Stimulated activated naive CD8-positive, alpha-beta T cell treated with anti-CD3 and anti-CD28 coated beads, Interleukin-15, amount 100 ng/mL, for 72 hours (primary cell): ENCODE data around the gene CMSS1.
"Not testable (repeated sequence)": the region's sequence is repeated elsewhere in the genome, so short reads cannot be mapped to it uniquely, and the experiment has no call there.

ENCODE experiments used
- ATAC-seq: fragments of 150-1000 bp; cut with Tn5 transposase; 2 replicates; pipeline ENCODE4 v1.10.0; 2021; ENCODE audit warnings: mild to moderate bottlenecking, moderate library complexity
- DNase-seq, 2 donors: peaks; one replicate each; pipeline ENCODE4 v3.0.0; 2021 to 2022
- H3K27ac Mint-ChIP-seq, 2 donors: one replicate each; pipeline ENCODE4 v1.8.0; 2022; ENCODE audit warnings: mild to moderate bottlenecking in 2 of 2, mixed read lengths in 2 of 2, moderate library complexity in 2 of 2
- H3K27me3 Mint-ChIP-seq: one replicate; pipeline ENCODE4 v1.8.0; 2022; ENCODE audit warnings: mixed read lengths
- H3K4me1 Mint-ChIP-seq: one replicate; pipeline ENCODE4 v1.8.0; 2022; ENCODE audit warnings: mild to moderate bottlenecking, mixed read lengths
- H3K4me3 Mint-ChIP-seq, 2 donors: one replicate each; pipeline ENCODE4 v1.8.0; 2022; ENCODE audit warnings: mild to moderate bottlenecking in 2 of 2, mixed read lengths in 2 of 2, moderate library complexity in 1 of 2
- H3K9me3 Mint-ChIP-seq, 2 donors: one replicate each; pipeline ENCODE4 v1.8.0; 2022; ENCODE audit warnings: mixed read lengths in 2 of 2

The CMSS1 gene

DNA sequence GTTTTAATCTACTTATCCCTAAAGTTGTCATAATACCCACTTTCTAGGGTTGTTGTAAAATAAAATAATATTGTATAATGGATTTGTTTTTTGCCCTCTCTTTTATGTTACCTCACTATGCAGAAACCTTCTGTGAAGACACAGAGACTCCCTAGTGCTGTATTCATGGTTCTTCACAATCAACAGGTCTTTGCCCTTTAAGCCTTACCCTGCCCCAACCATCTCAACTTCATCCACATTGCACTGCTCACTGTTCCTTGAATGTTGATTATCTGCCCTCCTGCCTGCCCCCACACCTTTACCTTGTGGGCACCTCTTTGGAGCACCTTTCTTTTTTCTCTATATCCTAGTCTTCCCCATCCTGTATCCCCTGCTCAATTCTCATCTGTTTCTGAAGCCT lies 21.1 kb downstream of the CMSS1 start:
- DNase-seq (no peak), ATAC-seq (no peak)
- H3K9me3 Mint-ChIP-seq: no peaks in the 10 kb centered on the region
- H3K27ac Mint-ChIP-seq: no peak overlapping the region
- peaks cover 6% of the 10 kb centered on the region for H3K4me1 Mint-ChIP-seq
- no peaks in the 10 kb centered on the region for H3K27me3 Mint-ChIP-seq
- no peak overlapping the region for H3K4me3 Mint-ChIP-seq

- ATAC-seq (peak; percentile 79), DNase-seq (no peak)
- H3K27ac Mint-ChIP-seq: no peak overlapping the region
- H3K4me1 Mint-ChIP-seq: peaks cover 9% of the 10 kb centered on the region
- H3K9me3 Mint-ChIP-seq: no peaks in the 10 kb centered on the region
- H3K4me3 Mint-ChIP-seq: no peak overlapping the region
- H3K27me3 Mint-ChIP-seq: no peaks in the 10 kb centered on the region
These were observed 22.0 kb downstream of the CMSS1 start for GRCh38 chr3:99839613-99840012.

DNA sequence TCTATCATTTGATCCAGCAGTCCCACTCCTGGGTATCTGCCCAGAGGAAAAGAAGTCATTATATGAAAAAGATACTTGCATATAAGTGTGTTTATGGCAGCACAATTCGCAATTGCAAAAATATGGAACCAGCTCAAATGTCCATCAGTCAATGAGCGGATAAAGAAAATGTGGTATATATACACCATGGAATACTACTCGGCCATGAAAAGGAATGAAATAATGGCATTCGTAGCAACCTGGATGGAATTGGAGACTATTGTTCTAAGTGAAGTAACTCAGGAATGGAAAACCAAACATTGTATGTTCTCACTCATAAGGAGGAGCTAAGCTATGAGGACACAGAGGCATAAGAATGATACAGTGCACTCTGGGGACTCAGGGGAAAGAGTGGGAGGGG lies 24.3 kb downstream of the CMSS1 start:
- not testable (repeated sequence) for H3K27ac Mint-ChIP-seq, H3K9me3 Mint-ChIP-seq, ATAC-seq, DNase-seq, H3K27me3 Mint-ChIP-seq, H3K4me3 Mint-ChIP-seq
- peaks cover 29% of the 10 kb centered on the region for H3K4me1 Mint-ChIP-seq

DNA sequence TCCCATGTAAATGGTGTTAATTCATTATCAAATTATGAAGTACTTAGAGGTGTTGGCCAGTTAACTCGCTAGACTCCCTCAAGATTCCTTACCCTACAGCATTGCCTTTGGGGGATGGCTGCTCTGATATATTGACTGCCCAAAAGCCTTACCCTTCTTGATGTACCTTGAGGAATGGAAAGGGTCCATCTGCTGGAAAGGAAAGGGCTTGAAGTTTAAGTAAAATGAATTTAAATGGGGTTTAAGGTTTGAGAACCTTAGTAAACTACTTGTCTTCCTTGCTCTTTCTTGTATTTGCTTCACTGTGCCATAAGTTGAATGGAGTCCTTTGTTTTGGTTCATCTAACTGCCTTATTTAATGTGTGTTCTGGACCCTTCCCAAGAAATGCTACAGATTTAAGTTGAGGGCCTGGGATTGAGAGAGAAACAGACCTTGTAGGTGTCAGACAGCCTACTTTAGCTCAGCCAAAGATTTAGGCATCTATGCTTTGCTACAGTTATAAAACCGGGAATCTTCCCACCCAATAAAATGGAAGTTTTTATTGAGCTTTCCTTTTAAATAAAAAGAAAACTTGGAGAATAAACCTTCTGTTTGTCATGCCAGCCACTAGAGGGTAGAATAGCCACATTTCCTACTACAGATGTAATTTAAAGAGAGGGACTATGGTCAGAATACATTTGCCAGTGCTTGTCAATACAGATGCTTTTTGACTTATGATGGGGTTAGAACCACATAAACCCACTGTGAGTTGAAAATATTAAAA lies 25.3 kb downstream of the CMSS1 start:
- ATAC-seq (peak; percentile 62), DNase-seq (no peak)
- H3K27me3 Mint-ChIP-seq: no peaks in the 10 kb centered on the region
- no peaks in the 10 kb centered on the region for H3K9me3 Mint-ChIP-seq
- peaks cover 29% of the 10 kb centered on the region for H3K4me1 Mint-ChIP-seq
- H3K27ac Mint-ChIP-seq: no peak overlapping the region
- no peak overlapping the region for H3K4me3 Mint-ChIP-seq

GRCh38 chr3:99843590-99844258 lies 26.1 kb downstream of the CMSS1 start:
- H3K9me3 Mint-ChIP-seq: no peaks in the 10 kb centered on the region
- H3K27me3 Mint-ChIP-seq: no peaks in the 10 kb centered on the region
- no peak overlapping the region for H3K4me3 Mint-ChIP-seq
- DNase-seq (no peak), ATAC-seq (peak; percentile 29)
- peaks cover 29% of the 10 kb centered on the region for H3K4me1 Mint-ChIP-seq
- H3K27ac Mint-ChIP-seq: no peak overlapping the region

GRCh38 chr3:99845331-99845730 lies 27.7 kb downstream of the CMSS1 start:
- H3K27me3 Mint-ChIP-seq: no peaks in the 10 kb centered on the region
- no peaks in the 10 kb centered on the region for H3K9me3 Mint-ChIP-seq
- DNase-seq (no peak), ATAC-seq (no peak)
- H3K4me3 Mint-ChIP-seq: no peak overlapping the region
- peak overlapping the region in 1 of 2 donors; percentile 44 for H3K27ac Mint-ChIP-seq
- peaks cover 29% of the 10 kb centered on the region for H3K4me1 Mint-ChIP-seq

DNA sequence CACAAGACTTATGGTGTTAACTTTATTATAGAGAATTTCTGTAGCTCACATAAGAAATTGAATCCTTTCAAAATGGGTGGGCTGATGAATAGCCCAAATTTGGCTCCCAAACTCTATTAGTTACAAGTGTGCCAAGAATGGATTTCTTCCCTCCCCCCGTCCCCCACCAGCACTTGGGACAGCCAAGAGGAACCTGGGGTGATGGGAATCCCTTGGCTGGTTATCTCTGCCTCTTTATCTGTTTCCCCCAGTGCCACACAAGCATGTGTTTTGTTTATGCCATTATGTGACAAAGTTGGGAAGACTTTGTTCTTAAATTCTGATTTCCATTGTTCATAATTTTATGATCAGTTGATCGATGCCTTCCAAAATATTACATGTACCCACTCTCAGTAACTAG lies 28.3 kb downstream of the CMSS1 start:
- H3K9me3 Mint-ChIP-seq: no peaks in the 10 kb centered on the region
- DNase-seq (no peak), ATAC-seq (no peak)
- H3K27me3 Mint-ChIP-seq: no peaks in the 10 kb centered on the region
- H3K4me3 Mint-ChIP-seq: no peak overlapping the region
- H3K27ac Mint-ChIP-seq: peak overlapping the region in 1 of 2 donors; percentile 49
- peaks cover 29% of the 10 kb centered on the region for H3K4me1 Mint-ChIP-seq

GRCh38 chr3:99846477-99847160 lies 29.0 kb downstream of the CMSS1 start:
- DNase-seq (no peak), ATAC-seq (no peak)
- H3K4me1 Mint-ChIP-seq: peaks cover 29% of the 10 kb centered on the region
- no peak overlapping the region for H3K4me3 Mint-ChIP-seq
- H3K9me3 Mint-ChIP-seq: no peaks in the 10 kb centered on the region
- no peak overlapping the region for H3K27ac Mint-ChIP-seq
- no peaks in the 10 kb centered on the region for H3K27me3 Mint-ChIP-seq

- Mint-ChIP-seq H3K9me3 (no peaks in the 10 kb centered on the region), H3K27ac (no peak overlapping the region), H3K27me3 (no peaks in the 10 kb centered on the region), H3K4me3 (no peak overlapping the region), H3K4me1 (peaks cover 23% of the 10 kb centered on the region)
- no peak for ATAC-seq
- DNase-seq: no peak
These were observed 30.8 kb downstream of the CMSS1 start for GRCh38 chr3:99848433-99848832.

DNA sequence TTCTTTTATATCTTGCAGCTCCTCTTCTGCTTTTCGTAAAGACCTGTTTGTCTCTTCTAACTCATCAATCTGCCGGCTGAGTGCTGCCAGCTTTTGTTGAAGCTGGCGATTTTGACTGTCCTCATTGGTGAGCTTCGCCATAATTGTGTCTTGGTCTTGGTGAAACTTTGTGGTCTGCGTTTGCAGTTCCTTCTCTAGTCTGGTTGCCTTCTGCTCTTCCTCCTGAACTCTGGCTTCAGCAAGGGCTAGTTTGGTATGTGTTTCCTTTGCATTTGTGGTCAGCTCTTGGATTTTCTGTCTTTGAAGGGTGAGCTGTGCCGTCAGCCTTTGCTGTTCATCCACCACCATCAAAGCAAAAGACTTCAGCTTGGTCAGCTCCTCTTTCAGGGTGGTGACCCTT lies 32.9 kb downstream of the CMSS1 start:
- DNase-seq (no peak), ATAC-seq (no peak)
- Mint-ChIP-seq H3K27ac (no peak overlapping the region), H3K9me3 (no peaks in the 10 kb centered on the region), H3K27me3 (no peaks in the 10 kb centered on the region), H3K4me3 (no peak overlapping the region), H3K4me1 (peaks cover 10% of the 10 kb centered on the region)

DNA sequence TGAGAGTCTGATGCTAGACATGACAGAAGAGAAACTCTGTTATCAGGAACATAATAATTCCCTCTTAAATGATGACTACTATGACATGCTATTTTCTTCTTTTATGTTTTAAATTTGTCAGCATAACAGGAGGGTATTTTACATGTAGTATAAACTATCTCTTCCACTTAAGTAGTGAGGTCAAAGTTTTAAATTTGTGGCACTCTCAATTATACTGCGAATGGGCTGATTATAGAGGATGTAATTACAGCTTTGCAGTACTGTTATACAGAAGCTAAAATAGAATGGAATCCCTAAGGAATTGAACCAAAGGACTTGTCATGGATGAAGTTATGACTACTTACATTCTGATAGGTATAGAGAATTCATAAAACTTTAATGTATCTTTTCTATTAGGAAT lies 34.3 kb downstream of the CMSS1 start:
- no peaks in the 10 kb centered on the region for H3K9me3 Mint-ChIP-seq
- no peaks in the 10 kb centered on the region for H3K4me1 Mint-ChIP-seq
- H3K4me3 Mint-ChIP-seq: no peak overlapping the region
- DNase-seq (no peak), ATAC-seq (no peak)
- H3K27ac Mint-ChIP-seq: no peak overlapping the region
- H3K27me3 Mint-ChIP-seq: no peaks in the 10 kb centered on the region

GRCh38 chr3:99852851-99853250 lies 35.2 kb downstream of the CMSS1 start:
- no peak for DNase-seq
- no peak overlapping the region for H3K27ac Mint-ChIP-seq
- no peaks in the 10 kb centered on the region for H3K4me1 Mint-ChIP-seq
- H3K27me3 Mint-ChIP-seq: no peaks in the 10 kb centered on the region
- no peak for ATAC-seq
- no peaks in the 10 kb centered on the region for H3K9me3 Mint-ChIP-seq
- H3K4me3 Mint-ChIP-seq: no peak overlapping the region

DNA sequence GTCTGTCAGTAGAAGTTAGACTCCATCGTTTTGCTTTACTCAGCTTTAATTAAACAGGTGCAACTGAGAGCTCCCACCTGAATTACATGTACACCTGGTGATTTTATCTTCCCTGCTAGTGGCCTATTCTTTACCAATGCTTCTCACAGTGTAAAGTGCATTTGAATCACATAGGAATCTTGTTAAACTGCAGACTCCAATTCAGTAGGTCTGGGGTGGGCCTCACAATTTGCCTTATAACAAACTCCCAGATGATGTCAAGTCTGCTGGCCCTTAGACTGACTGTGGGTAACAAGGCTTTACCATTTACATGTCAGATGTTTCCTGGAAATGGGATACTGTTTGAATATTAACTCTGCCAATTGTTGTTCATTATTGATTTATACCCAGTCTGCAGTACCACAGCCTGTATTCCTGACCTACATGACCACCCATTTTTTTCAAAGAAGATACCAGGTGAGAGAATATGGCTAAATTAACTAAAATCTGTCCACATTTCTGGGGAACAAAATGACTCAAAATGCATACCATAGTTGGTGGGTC lies 37.2 kb downstream of the CMSS1 start:
- DNase-seq: no peak

GRCh38 chr3:99855900-99856299 lies 38.2 kb downstream of the CMSS1 start:
- H3K4me1 Mint-ChIP-seq: peaks cover 7% of the 10 kb centered on the region
- no peak for ATAC-seq
- H3K27ac Mint-ChIP-seq: peak overlapping the region in 1 of 2 donors; percentile 16

More for the DNA sequence above, 37.2 kb downstream of the CMSS1 start:
- Mint-ChIP-seq H3K27me3 (no peaks in the 10 kb centered on the region), H3K27ac (no peak overlapping the region), H3K4me3 (no peak overlapping the region), H3K4me1 (no peaks in the 10 kb centered on the region), H3K9me3 (no peaks in the 10 kb centered on the region)
- no peak for ATAC-seq

DNA sequence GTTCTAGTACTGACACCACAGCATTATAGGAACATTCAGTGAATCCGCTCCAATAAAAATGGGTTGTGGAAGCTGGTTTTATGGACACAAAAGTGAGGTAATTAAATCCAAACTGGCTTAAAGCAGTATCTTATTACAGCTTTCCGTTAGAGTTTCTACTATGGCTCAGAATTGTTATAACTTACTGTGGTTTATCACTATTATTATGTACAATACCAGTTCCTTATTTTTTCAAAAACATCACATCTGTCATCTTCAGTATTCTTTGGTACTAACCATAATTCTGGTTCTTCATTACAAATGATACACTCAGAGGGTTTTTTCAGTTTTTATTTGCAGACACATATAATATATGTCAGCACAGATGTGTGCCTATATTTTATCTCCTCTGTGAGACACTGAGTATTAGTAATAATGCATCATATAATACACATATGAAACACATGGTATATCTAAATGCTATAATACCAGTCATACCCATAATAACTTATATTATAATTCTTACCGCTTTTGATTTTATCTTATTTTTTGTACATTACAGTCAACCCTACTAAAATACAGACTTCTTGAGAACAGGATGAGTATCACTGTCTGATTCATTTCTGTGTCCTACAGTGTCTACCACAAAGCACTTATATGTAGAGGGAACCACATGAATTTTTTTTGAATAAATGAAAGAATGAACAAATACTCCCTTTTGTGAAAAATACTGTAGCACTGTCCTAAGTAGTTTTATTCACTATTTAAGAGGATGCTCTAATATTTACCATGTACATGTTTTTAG lies 39.0 kb downstream of the CMSS1 start:
- ATAC-seq: peak; percentile 85

More at GRCh38 chr3:99855900-99856299, 38.2 kb downstream of the CMSS1 start:
- Mint-ChIP-seq H3K4me3 (no peak overlapping the region), H3K9me3 (no peaks in the 10 kb centered on the region), H3K27me3 (no peaks in the 10 kb centered on the region)
- no peak for DNase-seq

More for the DNA sequence above, 39.0 kb downstream of the CMSS1 start:
- no peak for DNase-seq
- Mint-ChIP-seq H3K27me3 (no peaks in the 10 kb centered on the region), H3K4me1 (peaks cover 7% of the 10 kb centered on the region), H3K27ac (no peak overlapping the region), H3K9me3 (no peaks in the 10 kb centered on the region), H3K4me3 (no peak overlapping the region)
